NCI-H69 (cell line): Measurements from ENCODE around the gene MRPS5.

Experiments used
- DNase-seq: peaks from one replicate; lab custom pipeline; 2025; lab: John Stamatoyannopoulos, UW

MRPS5 gene

DNA sequence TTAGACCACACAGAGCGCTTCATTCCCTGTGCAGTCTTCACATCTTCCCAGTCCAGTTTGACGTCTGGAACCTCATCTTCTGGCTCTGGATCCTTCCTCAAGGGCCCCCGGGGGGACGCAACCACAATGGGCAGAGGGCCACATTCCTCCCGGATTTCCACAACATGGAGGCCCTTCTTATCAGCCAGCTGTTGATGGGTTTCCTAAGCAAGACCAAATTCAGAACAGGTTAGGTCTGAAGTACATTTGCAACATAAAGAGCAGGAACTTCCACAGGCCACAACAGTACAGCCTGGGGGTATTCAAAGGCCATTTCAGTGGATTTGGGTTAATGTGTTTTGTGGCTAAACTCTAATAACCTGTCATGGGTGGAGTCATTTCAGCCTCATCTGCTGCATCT is 34.2 kb downstream of the MRPS5 start:
- DNase-seq = no peak

DNA sequence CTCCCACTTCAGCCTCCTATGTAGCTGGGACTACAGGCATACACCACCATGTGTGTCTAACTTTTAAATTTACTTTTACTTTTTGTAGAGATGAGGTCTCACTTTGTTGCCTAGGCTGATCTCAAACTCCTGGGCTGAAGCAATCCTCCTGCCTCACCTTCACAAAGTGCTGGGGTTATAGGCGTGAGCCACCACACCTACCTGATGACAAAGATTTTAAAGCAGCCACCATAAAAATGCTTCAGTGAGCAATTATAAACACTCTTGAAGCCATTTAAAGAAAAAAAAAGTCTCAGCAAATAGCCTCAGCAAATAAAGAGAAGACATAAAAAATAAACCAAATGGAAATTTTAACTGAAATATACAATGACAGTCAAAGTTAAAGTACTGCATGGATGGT is 35.6 kb downstream of the MRPS5 start:
- DNase-seq = no peak

DNA sequence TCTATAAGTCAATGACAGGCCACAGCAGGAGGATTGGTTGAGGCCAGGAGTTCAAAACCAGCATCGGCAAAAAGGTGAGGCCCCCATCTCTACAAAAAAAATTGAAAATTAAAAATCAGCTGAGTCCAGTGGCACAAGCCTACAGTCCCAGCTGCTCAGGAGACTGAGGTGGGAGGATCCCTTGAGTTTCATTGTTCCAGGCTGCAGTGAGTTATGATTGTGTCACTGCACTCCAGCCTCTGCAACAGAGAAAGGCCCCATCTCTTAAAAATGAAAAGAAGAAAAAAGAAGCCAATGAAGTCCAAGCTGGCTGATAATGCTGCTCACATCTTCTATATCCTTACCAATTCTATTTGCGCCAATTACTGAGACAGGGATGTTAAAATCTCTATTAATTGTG is 39.1 kb downstream of the MRPS5 start:
- no peak for DNase-seq

DNA sequence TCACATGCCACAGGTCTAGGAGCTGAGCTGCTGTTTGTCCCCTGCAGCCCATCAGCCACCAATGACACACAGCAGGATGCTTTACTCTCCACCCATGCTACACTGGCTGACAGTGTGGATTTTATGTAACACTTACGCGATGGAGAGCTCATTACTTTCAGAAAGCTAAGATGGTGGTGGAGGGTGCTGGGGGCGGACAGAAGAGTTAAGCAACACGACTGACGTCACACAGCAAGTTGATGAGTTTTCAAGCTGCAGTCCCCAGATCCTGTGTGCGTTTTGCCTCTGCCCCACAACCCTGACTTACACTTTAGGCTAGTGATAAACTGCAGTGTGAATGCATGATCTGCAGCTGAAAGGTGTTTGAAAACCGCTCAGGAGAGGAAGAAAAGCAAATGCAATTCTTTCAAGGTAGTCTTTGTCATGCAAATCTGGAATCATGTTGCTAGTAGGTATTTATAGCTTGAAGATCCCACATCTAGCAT is 42.4 kb downstream of the MRPS5 start:
- DNase-seq = no peak

DNA sequence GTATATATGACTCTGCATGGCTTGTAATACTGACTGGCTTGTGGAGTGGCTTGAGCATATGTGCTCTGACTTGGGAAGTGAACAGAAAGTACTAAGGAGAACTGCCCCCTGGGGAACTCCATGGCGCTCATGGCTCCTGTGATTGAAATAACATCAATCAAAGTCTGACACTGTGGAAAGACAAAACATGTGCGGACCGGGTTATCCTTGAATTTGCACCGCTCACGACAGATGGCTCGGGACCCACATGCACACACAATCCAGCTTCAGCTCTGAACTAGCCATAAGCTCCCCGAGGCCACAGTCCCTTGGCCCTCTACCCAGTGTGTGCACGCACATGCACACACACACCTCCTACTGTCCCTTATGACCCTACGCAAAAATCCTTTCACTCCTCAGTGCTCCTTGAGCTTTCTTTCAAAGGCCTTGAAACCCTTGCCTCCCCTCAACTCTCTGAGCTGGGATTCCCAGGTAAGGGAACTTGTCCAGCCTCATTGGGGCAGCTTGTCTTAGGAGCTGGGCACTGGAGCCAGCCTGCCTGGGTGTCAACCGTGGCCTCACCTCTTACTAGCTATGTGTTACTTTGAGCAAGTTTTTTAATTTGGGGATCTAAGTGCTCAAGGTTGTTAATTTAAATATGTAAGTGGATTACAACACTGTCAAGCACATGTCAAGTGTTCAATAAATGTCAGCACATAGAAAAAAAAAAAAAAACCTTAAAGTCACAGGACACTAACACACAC is 43.6 kb downstream of the MRPS5 start:
- peak; percentile 12 for DNase-seq

DNA sequence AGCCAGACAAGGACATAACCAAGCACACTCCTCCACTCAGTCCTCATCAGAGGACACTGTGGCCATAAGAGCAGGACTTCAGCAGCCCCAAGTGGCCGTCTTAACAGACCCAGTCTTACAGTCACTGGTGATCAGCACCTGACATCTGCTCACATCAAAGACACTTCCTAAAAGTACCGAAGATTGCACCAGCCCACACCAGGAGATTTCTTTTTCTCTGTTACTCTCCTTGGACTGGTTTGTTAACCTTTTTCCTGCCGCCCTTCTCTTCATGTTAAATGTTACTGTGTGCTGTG is 44.1 kb downstream of the MRPS5 start:
- DNase-seq = peak; percentile 28

DNA sequence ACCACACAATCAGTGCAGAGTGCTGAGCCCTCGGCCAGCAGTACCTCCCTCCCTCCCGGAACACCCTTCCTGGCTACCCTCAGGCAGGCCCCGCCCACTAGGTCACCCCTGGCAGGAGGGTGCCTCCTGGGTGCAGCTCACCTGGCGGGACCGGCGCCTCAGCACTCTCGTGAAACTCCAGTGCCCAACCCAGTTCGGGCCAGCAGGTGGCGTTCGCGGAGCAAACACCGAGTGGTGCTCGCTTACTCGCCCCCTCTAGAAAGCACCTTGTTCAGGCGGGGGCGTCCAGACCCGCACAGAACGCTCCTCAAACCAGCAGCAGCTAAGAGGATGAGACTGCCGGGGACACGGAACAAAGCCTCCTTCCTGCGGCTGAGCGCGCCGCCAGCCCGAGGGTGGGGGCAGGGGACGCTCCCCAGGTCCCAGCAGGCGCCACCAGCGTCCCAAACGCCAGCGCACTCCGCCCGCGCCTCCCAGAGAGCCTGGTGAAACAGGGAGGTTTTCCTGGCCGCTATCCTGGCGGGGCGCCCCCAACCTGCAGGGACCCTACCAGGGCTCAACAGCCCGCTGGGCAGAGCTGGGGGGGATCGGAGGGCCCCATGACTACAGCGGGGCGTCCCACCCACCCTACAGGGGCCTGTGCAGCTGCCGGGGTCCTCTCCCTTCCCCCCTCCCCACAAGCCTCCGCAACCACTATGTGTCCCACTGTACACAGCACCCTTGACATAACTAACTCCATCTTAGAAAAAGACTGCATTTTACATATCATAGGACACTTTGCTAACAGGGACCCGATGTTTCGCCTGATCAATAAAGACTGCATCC is 44.7 kb downstream of the MRPS5 start:
- DNase-seq = peak; percentile 92

DNA sequence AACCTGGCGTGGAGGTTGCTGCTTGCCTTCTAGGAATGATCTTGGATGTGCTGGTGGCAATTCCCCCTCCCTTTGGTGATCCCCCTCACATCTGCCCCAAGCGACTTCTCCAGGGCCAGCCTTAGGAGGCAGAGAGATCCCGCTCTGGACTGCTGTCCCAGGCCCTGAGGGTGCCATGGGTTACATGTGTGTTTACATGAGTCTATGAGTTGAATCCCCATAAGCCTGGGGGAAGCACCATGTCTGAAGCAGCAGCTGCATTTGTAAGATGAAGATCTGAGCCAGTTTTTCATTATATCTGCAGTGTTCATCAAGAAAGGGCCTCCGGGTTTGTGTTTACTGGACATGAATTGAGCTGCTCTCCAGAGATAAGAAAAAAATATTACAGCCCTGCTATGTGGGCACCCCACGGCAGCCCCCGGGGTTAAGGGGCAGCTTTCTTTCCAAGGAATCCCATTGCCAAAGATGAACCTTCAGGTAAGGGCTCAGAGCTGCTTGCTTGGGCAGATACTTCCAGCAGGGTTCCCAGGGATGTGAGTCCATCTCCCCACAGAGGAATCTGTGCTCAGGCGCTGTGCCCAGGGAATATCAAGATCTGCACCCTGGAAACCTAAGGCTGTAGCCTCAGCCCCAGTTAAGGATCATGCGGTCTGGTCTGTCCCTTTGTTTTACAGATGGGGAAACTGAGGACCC is 46.0 kb downstream of the MRPS5 start:
- no peak for DNase-seq

DNA sequence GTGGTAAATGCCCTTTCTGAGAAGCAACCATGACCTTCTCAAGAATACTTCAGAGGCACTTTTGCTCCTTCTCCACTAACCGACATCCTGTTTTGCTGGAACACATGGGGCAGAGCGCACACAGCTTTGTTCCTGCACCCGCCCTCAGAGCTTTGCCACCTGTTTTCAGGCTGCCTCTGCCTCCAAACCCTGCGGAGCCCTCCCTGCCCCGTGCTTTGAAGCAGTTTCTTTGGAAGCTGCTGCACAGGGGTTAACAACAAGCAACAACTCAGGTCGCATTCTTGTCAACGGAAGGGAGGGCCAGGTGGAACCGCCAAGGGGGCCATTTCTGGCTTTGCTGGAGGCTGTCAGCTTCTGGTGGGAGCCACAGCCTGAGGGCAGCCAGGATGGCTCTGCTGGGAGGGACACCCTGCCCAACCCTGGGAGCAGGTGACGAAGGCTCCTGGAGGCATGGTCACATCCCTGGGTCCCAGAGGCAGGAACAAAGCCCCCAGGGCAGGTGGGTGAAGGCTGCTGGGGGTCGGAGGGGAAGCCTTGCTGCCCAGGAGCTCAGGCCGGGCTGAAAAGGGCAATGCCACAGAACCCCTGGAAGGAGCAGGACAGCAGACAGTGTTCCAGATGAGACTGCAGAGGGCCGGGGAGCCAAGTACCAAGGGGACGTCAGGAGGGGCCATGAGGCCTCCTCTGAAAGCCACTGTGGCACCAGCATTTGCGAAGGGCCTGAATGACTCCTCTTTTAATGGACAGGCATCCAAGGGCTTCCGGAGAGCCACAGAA is 46.8 kb downstream of the MRPS5 start:
- DNase-seq = no peak

DNA sequence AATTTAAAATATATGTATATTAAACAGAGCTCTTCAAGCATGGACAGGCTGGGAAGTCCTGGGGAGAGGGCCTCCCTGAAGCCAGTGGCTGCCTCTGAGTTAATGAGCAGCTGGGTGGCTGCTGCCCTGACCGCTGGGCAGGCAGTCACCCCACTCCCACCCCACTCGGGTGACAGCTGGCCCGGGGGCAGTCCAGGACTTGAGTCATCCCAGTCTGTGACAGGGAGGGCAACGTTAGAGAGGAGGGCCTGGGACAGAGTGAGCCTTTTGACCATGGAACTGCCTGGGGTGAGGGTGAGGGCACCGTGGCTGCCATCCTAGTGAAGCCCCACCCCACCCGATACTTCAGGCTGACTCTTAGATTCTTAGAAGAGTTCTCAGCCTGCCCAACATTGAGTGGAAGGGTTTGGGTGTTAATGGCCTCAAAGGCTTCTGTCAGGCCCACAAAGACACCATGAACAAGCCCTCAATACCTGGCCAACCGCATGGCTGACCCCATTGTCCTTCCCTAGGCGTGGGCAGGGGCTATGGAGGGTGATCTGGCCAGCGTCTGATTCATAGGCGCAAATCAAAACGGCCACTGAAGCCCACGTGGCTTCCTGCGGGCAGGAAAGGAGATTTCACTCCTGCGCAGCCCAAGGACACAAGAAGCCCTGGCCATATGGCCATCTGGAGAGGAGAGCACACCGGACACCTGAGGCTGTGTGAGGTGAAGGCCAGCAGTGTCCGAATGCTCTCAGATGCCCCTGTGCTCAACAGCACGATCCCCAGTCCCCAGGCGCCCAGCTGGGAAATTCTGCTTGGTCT is 47.5 kb downstream of the MRPS5 start:
- no peak for DNase-seq

DNA sequence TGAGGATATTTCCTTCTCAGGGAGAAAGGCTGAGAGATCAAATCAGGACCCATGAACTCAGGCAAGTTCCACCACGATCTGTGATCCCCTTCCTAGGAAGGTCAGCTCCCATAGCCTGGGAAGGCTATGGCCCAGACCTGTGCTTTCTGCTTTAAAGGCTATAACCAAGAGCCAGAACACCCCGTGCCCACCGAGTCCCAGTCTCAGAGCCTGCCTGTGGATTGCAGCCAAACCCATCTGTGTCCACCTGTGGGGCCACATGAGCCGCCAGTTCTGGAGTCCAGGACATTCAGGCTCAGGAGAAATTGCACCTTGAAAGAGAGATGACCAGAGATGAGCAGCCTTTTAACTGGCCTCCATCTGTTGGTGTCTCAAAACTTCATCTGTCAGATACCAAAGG is 49.2 kb downstream of the MRPS5 start:
- no peak for DNase-seq

DNA sequence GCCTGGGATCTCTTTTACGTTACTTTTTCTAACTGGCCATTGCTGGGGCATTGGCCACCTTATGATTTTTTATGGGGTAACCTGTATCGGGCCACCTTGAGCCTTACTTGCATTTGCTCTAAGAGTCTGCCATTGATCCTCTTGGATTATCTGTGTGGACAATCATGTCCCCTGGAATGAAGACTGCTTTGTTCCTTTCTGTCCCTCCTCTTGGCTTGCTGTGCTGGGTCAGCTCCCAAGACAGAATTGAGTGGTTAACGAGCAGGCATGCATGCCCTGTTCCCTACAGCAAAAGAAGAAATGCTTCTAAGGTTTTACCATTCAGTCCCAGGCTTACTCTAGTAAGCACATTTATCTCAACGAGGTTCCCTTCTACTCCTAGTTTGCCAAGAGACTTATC is 49.8 kb downstream of the MRPS5 start:
- DNase-seq = no peak

DNA sequence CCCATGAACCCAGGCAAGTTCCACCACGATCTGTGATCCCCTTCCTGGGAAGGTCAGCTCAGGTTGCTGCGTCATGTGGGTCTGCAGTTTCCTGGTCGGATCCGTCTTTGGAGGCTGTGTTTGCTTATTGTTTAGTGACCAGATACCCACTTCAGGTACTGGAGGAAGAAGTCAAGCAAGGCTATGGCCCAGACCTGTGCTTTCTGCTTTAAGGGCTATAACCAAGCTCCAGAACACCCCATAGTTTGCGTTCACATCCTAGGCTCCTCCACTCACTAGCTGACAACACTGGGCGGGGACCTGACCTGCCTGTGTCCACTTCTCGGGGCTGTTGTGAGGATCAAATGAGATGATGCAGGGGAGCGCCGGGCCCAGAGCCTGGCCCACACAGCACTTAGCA is 52.1 kb downstream of the MRPS5 start:
- DNase-seq = no peak

DNA sequence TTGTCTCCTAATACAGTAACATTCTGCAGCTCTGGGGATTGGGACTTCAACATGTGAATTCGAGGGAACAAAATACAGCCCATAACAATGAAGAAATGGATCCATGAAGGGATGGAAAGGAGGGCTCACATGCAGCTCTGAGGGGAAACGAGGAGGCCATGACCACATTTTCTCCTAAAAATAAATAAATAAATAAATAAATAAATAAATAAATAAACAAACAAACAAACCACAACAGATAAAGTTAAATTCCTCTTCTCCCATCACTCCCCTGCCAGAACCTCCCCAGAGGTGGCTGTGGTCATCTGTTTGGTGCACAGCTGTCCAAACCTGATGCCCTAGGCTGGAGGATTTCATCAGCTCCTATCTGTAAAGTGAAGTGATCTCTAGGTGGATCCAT is 53.4 kb downstream of the MRPS5 start:
- no peak for DNase-seq

DNA sequence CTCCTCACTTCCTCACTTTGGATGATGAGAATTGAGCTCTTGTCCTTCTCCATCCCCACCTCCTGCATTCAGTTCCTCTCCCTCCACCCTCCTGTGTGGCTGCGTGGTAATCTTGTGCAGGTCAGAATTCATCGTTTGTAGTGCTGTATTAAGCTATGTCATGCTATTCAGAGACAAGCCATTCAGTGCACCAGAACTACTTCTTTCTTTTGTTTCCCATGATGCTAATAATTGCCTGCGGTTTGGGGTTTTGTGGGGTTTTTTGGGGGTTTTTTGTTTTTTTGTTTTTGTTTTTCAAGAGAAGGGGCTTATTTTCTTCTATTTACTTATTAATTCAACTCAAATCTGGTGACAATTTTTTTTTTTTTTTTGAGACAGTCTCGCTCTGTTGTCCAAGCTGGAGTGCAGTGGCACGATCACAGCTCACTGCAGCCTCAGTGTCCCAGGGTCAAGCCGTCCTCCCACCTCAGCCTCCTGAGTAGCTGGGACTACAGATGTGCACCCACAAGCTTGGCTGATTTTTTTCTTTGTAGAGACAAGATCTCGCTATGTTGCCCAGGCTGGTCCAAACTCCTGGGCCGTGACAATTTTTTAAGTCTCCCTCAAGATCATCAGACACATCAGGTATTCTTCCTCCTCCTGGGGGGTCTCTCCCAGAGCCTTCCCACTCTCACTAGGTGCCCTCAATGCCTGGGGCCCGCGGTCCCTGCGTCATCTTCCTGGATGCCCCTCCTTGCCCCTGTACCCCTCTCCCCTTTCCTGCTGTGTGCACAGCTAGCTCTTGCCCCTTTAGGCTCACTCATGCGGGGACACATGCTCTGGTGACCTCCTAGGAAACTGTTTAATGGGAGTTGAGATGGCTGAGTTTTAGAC is 58.3 kb downstream of the MRPS5 start:
- DNase-seq = no peak

DNA sequence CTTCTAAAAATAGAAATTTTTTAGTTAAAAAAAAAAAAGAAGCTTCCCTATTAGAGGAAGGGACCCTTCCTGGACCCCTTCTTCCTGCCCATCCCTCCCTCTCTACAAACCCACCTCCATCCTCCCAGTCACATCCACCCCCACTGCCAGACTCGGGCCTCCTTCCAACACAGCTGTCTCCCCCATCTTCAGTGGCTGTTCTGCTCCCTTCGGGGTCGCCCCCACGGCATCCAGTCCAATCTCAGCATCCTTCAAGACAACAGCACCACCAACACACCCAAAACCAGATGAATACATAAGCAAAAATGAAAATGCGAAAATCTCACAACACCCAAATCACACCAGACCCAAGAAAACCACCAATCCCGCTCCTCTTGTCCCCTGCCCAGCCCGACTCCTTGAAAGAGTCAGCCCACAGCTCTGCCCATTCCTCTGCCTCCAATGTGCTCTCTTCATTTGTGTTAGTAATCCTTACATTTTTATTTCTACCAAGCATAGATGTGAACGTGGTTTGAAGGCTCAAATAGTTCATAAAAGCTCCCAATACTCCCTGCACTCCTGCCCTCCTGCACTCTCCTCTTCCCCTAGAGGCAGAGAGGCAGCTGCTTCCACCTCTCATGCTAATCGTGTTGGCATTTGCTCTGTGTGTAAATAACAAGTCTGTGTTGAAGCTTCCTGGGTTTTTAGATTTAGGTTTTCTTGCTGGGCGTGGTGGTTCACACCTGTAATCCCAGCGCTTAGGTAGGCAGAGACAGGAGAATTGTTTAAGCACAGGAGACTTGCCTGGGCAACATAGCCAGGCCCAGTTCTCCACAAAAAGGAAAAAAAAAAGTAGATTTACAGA is 59.1 kb downstream of the MRPS5 start:
- DNase-seq = peak; percentile 80

DNA sequence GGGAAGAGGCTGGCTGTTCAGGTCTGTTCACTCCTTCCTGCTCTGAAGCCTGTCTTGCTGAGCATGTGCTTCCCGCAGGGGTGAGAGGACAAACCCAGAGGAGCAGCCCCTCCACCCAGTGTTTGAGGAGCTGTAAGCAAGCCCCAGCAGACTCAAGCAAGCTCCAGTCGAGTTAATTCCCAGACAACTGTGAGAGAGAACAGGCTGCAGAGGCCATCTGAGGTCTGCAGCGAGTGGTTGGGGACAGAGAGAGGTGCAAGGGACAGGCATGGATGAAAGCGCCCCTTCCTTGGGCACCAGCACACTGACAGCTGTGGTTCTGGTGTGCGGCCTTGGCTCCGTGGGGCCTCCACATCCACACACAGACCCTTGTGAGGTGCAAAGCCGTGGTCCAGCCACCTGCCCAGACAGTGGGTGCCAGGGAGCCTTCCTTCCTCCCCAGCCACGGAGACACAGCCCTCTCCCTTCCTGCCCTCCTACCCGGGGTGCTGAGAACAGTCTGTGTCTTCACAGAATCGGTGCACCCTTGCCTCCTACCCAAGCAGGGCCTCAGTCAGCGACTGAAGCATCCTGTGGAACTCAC is 59.9 kb downstream of the MRPS5 start:
- DNase-seq = no peak

DNA sequence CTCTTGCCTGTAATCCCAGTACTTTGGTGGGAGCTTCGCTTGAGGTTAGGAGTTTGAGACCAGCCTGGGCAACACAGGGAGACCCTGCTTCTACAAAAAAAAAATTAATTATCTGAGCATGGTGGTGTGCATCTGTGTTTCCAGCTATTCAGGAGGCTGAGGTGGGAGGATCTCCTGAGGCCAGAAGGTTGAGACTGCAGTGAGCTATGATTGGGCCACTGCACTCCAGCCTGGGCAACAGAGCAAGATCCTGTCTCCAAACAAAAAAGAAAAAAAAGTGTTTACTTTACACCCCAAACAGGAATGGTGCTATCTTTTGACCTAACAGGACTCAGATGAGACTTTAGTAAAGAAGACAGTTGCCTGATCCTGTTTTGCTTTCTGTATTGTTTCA is 60.5 kb downstream of the MRPS5 start:
- DNase-seq = no peak
